HG02938 (cell line): ENCODE results near the gene EPB41L5.
"Not testable (repeated sequence)": the region's sequence is repeated elsewhere in the genome, so short reads cannot be mapped to it uniquely, and the experiment has no call there.

Experiments
- ATAC-seq: cut with Tn5 transposase; IDR thresholded peaks from one replicate; pipeline ENCODE4 v1.9.1; 2021; ENCODE audit warnings: mild to moderate bottlenecking, moderate library complexity; ENCODE audit not compliant: unreplicated experiment

The EPB41L5 gene

GRCh38 chr2:120140866-120141265 lies 128.0 kb downstream of the EPB41L5 start:
- no peak for ATAC-seq

GRCh38 chr2:120141300-120142069 lies 128.6 kb downstream of the EPB41L5 start:
- no peak for ATAC-seq

- ATAC-seq = no peak
These were observed 129.8 kb downstream of the EPB41L5 start for GRCh38 chr2:120142528-120143219.

- no peak for ATAC-seq
These were observed 135.4 kb downstream of the EPB41L5 start for GRCh38 chr2:120148229-120148628.

GRCh38 chr2:120148669-120149068 lies 135.8 kb downstream of the EPB41L5 start:
- no peak for ATAC-seq

- ATAC-seq = no peak
These were observed 136.5 kb downstream of the EPB41L5 start for GRCh38 chr2:120149406-120149805.

GRCh38 chr2:120150040-120150482 lies 137.2 kb downstream of the EPB41L5 start:
- no peak for ATAC-seq

- no peak for ATAC-seq
These were observed 142.4 kb downstream of the EPB41L5 start for GRCh38 chr2:120155308-120155707.

GRCh38 chr2:120158658-120159057 lies 145.8 kb downstream of the EPB41L5 start:
- not testable (repeated sequence) for ATAC-seq

GRCh38 chr2:120161190-120161589 lies 148.3 kb downstream of the EPB41L5 start:
- ATAC-seq = no peak

GRCh38 chr2:120162716-120163115 lies 149.8 kb downstream of the EPB41L5 start:
- ATAC-seq = no peak

- ATAC-seq = no peak
These were observed 154.4 kb downstream of the EPB41L5 start for GRCh38 chr2:120167272-120167671.

GRCh38 chr2:120169020-120169419 lies 156.1 kb downstream of the EPB41L5 start:
- ATAC-seq = no peak

GRCh38 chr2:120174963-120175581 lies 162.2 kb downstream of the EPB41L5 start:
- ATAC-seq = no peak

GRCh38 chr2:120176526-120176925 lies 163.6 kb downstream of the EPB41L5 start:
- no peak for ATAC-seq

- peak; percentile 96 for ATAC-seq
These were observed 164.2 kb downstream of the EPB41L5 start for GRCh38 chr2:120177001-120177621.

- no peak for ATAC-seq
These were observed 165.1 kb downstream of the EPB41L5 start for GRCh38 chr2:120177973-120178372.

GRCh38 chr2:120179396-120179795 lies 166.5 kb downstream of the EPB41L5 start:
- no peak for ATAC-seq

GRCh38 chr2:120180066-120180465 lies 167.2 kb downstream of the EPB41L5 start:
- no peak for ATAC-seq

GRCh38 chr2:120182019-120182560 lies 169.2 kb downstream of the EPB41L5 start:
- no peak for ATAC-seq

GRCh38 chr2:120189189-120189588 lies 176.3 kb downstream of the EPB41L5 start:
- no peak for ATAC-seq
